Parathyroid adenoma (tissue), 2 donors: ENCODE measurements around the gene NFIB.

Source experiments
- H2AFZ ChIP-seq: fragments of 300-600 bp; sonication (generic); one replicate; pipeline ENCODE4 v1.7.0; 2017; ENCODE audit warnings: antibody characterized with exemption, mild to moderate bottlenecking
- H3K27ac ChIP-seq: fragments of 300-600 bp; sonication (generic); one replicate; pipeline ENCODE4 v1.7.0; 2017
- H3K27me3 ChIP-seq: fragments of 300-600 bp; sonication (generic); one replicate; pipeline ENCODE4 v1.7.0; 2017; ENCODE audit warnings: low read length; ENCODE audit not compliant: control insufficient read depth, insufficient read depth
- H3K36me3 ChIP-seq: fragments of 300-600 bp; sonication (generic); one replicate; pipeline ENCODE4 v1.7.0; 2017; ENCODE audit warnings: low read length; ENCODE audit not compliant: control insufficient read depth, insufficient read depth
- H3K4me1 ChIP-seq: fragments of 300-600 bp; sonication (generic); one replicate; pipeline ENCODE4 v1.7.0; 2017; ENCODE audit warnings: control low read depth
- H3K4me2 ChIP-seq: fragments of 300-600 bp; sonication (generic); one replicate; pipeline ENCODE4 v1.7.0; 2017; ENCODE audit warnings: low read length
- H3K4me3 ChIP-seq: fragments of 300-600 bp; sonication (generic); one replicate; pipeline ENCODE4 v1.7.0; 2017; ENCODE audit warnings: low read depth, low read length
- H3K79me2 ChIP-seq: fragments of 300-600 bp; sonication (generic); one replicate; pipeline ENCODE4 v1.7.0; 2017; ENCODE audit warnings: control low read depth
- H3K9ac ChIP-seq: fragments of 300-600 bp; sonication (generic); one replicate; pipeline ENCODE4 v1.7.0; 2017; ENCODE audit warnings: mild to moderate bottlenecking
- H3K9me3 ChIP-seq: fragments of 300-600 bp; sonication (generic); one replicate; pipeline ENCODE4 v1.7.0; 2017; ENCODE audit warnings: low read length; ENCODE audit not compliant: control insufficient read depth
- CTCF ChIP-seq: fragments of 300-600 bp; sonication (generic); IDR thresholded peaks from one replicate; pipeline ENCODE4 v1.7.0; 2017; ENCODE audit warnings: antibody characterized with exemption, mild to moderate bottlenecking
- donor health status: primary hyperparathyroidism.

NFIB gene

GRCh38 chr9:14158136-14158813 lies 155.7 kb downstream of the NFIB start:
- Histone ChIP-seq H3K27ac (no peak overlapping the region), H3K36me3 (no peaks in the 10 kb centered on the region), H2AFZ (no peak overlapping the region), H3K4me2 (no peak overlapping the region), H3K4me1 (no peaks in the 10 kb centered on the region), H3K4me3 (no peak overlapping the region), H3K79me2 (no peaks in the 10 kb centered on the region), H3K27me3 (no peaks in the 10 kb centered on the region), H3K9me3 (no peaks in the 10 kb centered on the region), H3K9ac (no peak overlapping the region)
- no peak for TF ChIP-seq CTCF

GRCh38 chr9:14157191-14157590 lies 156.8 kb downstream of the NFIB start:
- no peaks in the 10 kb centered on the region for H3K36me3 ChIP-seq
- H3K79me2 ChIP-seq, result no peaks in the 10 kb centered on the region
- no peak overlapping the region for H3K4me2 ChIP-seq
- no peaks in the 10 kb centered on the region for H3K4me1 ChIP-seq
- H3K27ac ChIP-seq, result no peak overlapping the region
- no peak overlapping the region for H3K9ac ChIP-seq
- no peak overlapping the region for H2AFZ ChIP-seq
- H3K9me3 ChIP-seq, result no peaks in the 10 kb centered on the region
- H3K4me3 ChIP-seq, result no peak overlapping the region
- no peak for TF ChIP-seq CTCF
- no peaks in the 10 kb centered on the region for H3K27me3 ChIP-seq

GRCh38 chr9:14156046-14156445 lies 157.9 kb downstream of the NFIB start:
- Histone ChIP-seq H3K36me3 (no peaks in the 10 kb centered on the region), H3K27me3 (no peaks in the 10 kb centered on the region), H3K4me1 (no peaks in the 10 kb centered on the region), H3K27ac (no peak overlapping the region), H3K4me2 (no peak overlapping the region), H2AFZ (no peak overlapping the region), H3K9me3 (no peaks in the 10 kb centered on the region), H3K79me2 (no peaks in the 10 kb centered on the region), H3K4me3 (no peak overlapping the region), H3K9ac (no peak overlapping the region)
- no peak for TF ChIP-seq CTCF

GRCh38 chr9:14155237-14155636 lies 158.7 kb downstream of the NFIB start:
- no peak overlapping the region for H3K9ac ChIP-seq

More at GRCh38 chr9:14155237-14155636, 158.7 kb downstream of the NFIB start:
- Histone ChIP-seq H3K27ac (no peak overlapping the region), H3K9me3 (no peaks in the 10 kb centered on the region), H3K4me3 (no peak overlapping the region), H3K4me1 (no peaks in the 10 kb centered on the region), H2AFZ (no peak overlapping the region), H3K27me3 (no peaks in the 10 kb centered on the region), H3K79me2 (no peaks in the 10 kb centered on the region), H3K36me3 (no peaks in the 10 kb centered on the region), H3K4me2 (no peak overlapping the region)
- TF ChIP-seq CTCF, result no peak
